ENCODE measurements around the gene CAMK2D.

Gene CAMK2D

GRCh38 chr4:113618205-113618604, 143.3 kb downstream of the CAMK2D start:
- Histone ChIP-seq H3K36me3 (no peaks in the 10 kb centered on the region), H3K4me3 (ENCODE audit: low read depth in 1 of 2, low read length in 1 of 2) (no peak overlapping the region), H3K27me3 (no peaks in the 10 kb centered on the region), H3K4me1 (ENCODE audit: control insufficient read depth in 1 of 2, insufficient read depth in 1 of 2, low read depth in 1 of 2, low read length in 1 of 2) (no peaks in the 10 kb centered on the region), H3K9me3 (no peaks in the 10 kb centered on the region), H3K27ac (no peak overlapping the region)
- TF ChIP-seq CTCF (IDR thresholded peaks at IDR 0.05) = no peak

DNA sequence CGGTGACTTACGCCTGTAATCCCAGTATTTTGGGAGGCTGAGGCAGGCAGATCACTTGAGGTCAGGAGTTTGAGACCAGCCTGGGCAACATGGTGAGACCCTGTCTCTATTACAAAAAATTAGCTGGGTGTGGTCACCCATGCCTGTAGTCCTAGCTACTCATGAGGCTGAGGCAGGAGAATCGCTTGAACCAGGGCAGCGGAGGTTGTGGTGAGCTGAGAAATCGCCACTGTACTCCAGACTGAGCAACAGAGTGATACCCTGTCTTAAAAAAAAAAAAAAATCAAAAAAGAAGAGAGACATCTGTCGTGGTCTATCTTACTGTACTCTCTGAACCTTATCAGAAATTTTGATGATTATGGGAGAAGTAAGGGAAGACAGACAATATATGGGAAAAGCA, 144.3 kb downstream of the CAMK2D start:
- H3K9me3 ChIP-seq = no peaks in the 10 kb centered on the region
- no peaks in the 10 kb centered on the region for H3K36me3 ChIP-seq
- TF ChIP-seq CTCF (IDR thresholded peaks at IDR 0.05) = no peak
- no peak overlapping the region for H3K4me3 ChIP-seq (ENCODE audit: low read depth in 1 of 2, low read length in 1 of 2)
- H3K27ac ChIP-seq = no peak overlapping the region
- H3K4me1 ChIP-seq (ENCODE audit: control insufficient read depth in 1 of 2, insufficient read depth in 1 of 2, low read depth in 1 of 2, low read length in 1 of 2) = no peaks in the 10 kb centered on the region
- no peaks in the 10 kb centered on the region for H3K27me3 ChIP-seq

GRCh38 chr4:113616443-113616842, 145.1 kb downstream of the CAMK2D start:
- no peaks in the 10 kb centered on the region for H3K4me1 ChIP-seq (ENCODE audit: control insufficient read depth in 1 of 2, insufficient read depth in 1 of 2, low read depth in 1 of 2, low read length in 1 of 2)
- H3K27ac ChIP-seq = no peak overlapping the region
- H3K36me3 ChIP-seq = no peaks in the 10 kb centered on the region
- TF ChIP-seq CTCF (IDR thresholded peaks at IDR 0.05) = no peak
- no peaks in the 10 kb centered on the region for H3K27me3 ChIP-seq
- H3K9me3 ChIP-seq = no peaks in the 10 kb centered on the region
- no peak overlapping the region for H3K4me3 ChIP-seq (ENCODE audit: low read depth in 1 of 2, low read length in 1 of 2)

DNA sequence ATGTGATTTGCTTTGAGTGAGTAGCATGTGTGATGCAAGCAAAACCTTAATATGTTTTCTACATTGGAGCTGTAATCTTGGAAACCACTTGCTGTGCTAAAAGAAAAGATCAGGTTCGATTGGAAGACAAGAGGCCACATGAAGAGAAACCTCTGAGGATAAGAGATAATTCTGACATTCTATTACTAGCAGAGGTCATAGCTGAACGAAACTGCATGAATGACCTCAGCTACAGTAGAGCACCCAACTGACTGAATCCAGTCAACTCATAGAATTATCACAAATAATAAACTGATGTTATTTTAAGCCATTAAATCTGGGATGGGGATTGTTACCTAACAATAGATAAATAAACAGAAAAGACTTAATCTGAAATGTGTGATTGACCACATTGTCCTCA, 147.1 kb downstream of the CAMK2D start:
- H3K36me3 ChIP-seq = no peaks in the 10 kb centered on the region
- TF ChIP-seq CTCF (IDR thresholded peaks at IDR 0.05) = no peak
- H3K9me3 ChIP-seq = no peaks in the 10 kb centered on the region
- no peaks in the 10 kb centered on the region for H3K27me3 ChIP-seq
- H3K4me1 ChIP-seq (ENCODE audit: control insufficient read depth in 1 of 2, insufficient read depth in 1 of 2, low read depth in 1 of 2, low read length in 1 of 2) = no peaks in the 10 kb centered on the region
- H3K4me3 ChIP-seq (ENCODE audit: low read depth in 1 of 2, low read length in 1 of 2) = no peak overlapping the region
- no peak overlapping the region for H3K27ac ChIP-seq

- Histone ChIP-seq H3K4me3 (ENCODE audit: low read depth in 1 of 2, low read length in 1 of 2) (no peak overlapping the region), H3K36me3 (no peaks in the 10 kb centered on the region), H3K27me3 (no peaks in the 10 kb centered on the region), H3K4me1 (ENCODE audit: control insufficient read depth in 1 of 2, insufficient read depth in 1 of 2, low read depth in 1 of 2, low read length in 1 of 2) (no peaks in the 10 kb centered on the region), H3K27ac (no peak overlapping the region), H3K9me3 (no peaks in the 10 kb centered on the region)
- no peak for TF ChIP-seq CTCF (IDR thresholded peaks at IDR 0.05)
Measured at GRCh38 chr4:113613503-113613902, 148.0 kb downstream of the CAMK2D start.

GRCh38 chr4:113610537-113610936, 151.0 kb downstream of the CAMK2D start:
- TF ChIP-seq CTCF (IDR thresholded peaks at IDR 0.05) = no peak
- no peak overlapping the region for H3K4me3 ChIP-seq (ENCODE audit: low read depth in 1 of 2, low read length in 1 of 2)
- no peaks in the 10 kb centered on the region for H3K36me3 ChIP-seq
- H3K9me3 ChIP-seq = no peaks in the 10 kb centered on the region
- no peak overlapping the region for H3K27ac ChIP-seq
- H3K4me1 ChIP-seq (ENCODE audit: control insufficient read depth in 1 of 2, insufficient read depth in 1 of 2, low read depth in 1 of 2, low read length in 1 of 2) = no peaks in the 10 kb centered on the region
- H3K27me3 ChIP-seq = no peaks in the 10 kb centered on the region
